A204.1 (cell line): ENCODE data around the gene OR6M1.

Experiments used
- FAIRE-seq: peaks from 2 replicates; lab custom pipeline; 2012; peaks lifted over from hg19 to GRCh38; lab: Jason Lieb, UNC

Gene OR6M1

GRCh38 chr11:123775715-123776549, 30.2 kb downstream of the OR6M1 start:
- no peak for FAIRE-seq

GRCh38 chr11:123775289-123775688, 30.9 kb downstream of the OR6M1 start:
- no peak for FAIRE-seq

GRCh38 chr11:123773959-123774358, 32.2 kb downstream of the OR6M1 start:
- no peak for FAIRE-seq

GRCh38 chr11:123773026-123773425, 33.1 kb downstream of the OR6M1 start:
- no peak for FAIRE-seq

- FAIRE-seq: no peak
Measured at GRCh38 chr11:123771664-123772063, 34.5 kb downstream of the OR6M1 start.

- no peak for FAIRE-seq
Measured at GRCh38 chr11:123770712-123771111, 35.4 kb downstream of the OR6M1 start.

- no peak for FAIRE-seq
Measured at GRCh38 chr11:123765601-123766000, 40.5 kb downstream of the OR6M1 start.

- no peak for FAIRE-seq
Measured at GRCh38 chr11:123762422-123762821, 43.7 kb downstream of the OR6M1 start.

- FAIRE-seq: no peak
Measured at GRCh38 chr11:123760894-123761293, 45.3 kb downstream of the OR6M1 start.

GRCh38 chr11:123757976-123758375, 48.2 kb downstream of the OR6M1 start:
- FAIRE-seq: no peak

GRCh38 chr11:123755813-123756212, 50.3 kb downstream of the OR6M1 start:
- no peak for FAIRE-seq
